ENCODE results near the gene CLEC4A.
"Not testable (repeated sequence)": the region's sequence is repeated elsewhere in the genome, so short reads cannot be mapped to it uniquely, and the experiment has no call there.

CLEC4A gene

DNA sequence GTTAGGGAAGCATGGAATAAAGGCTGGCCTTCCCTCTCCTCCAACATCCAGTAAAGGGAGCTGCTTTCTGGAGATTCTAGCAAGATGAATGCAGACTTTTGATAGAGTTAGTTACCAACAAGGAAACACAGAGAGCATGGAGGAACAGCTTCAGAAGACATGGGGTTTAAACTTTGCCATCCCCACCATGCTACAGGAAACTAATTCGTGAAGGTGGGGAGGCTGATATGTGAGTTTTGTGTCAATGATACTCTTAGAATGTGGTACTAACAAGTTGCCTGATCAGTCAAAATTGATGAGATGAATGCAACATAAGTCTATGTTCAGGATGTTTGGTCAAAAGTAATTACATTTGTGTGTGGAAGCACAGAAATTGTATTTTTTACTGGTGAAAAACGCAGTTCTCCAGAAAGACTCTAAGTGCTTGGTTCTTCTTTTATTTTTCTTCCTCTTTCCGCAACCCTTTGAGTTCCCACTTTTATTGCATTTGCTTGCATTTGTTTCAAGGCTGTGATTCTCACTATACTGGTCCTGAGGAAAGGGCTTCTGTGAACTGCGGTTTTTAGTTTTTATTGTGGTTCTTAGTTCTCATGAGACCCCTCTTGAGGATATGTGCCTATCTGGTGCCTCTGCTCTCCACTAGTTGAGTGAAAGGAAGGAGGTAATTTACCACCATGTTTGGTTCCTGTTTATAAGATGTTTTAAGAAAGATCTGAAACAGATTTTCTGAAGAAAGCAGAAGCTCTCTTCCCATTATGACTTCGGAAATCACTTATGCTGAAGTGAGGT lies at the start of gene CLEC4A:
Gene CLEC4A (plus strand): TSS at position 494 of the 789 bp plus-strand sequence. CDS start 262 bp downstream, at position 756.
- DNase-seq, result no peak

DNA sequence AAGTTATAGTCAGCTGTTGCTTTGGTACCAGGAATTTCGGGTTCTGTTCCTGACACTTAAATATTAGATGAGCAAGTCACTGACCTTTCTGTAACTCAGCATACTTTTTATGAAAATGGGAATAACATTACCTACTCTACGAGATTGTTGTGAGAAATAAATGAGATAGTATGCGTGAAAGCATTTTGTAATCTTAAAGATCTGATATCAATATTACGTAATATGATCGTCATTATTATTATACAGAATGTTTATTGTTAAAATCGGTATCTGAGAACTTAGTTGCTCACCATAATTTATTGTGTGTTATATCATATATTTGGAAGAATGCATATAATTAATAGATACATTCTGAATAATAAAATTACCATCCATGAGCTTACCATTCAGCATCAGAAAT lies 47.5 kb upstream of the CLEC4A start:
- DNase-seq, result no peak

DNA sequence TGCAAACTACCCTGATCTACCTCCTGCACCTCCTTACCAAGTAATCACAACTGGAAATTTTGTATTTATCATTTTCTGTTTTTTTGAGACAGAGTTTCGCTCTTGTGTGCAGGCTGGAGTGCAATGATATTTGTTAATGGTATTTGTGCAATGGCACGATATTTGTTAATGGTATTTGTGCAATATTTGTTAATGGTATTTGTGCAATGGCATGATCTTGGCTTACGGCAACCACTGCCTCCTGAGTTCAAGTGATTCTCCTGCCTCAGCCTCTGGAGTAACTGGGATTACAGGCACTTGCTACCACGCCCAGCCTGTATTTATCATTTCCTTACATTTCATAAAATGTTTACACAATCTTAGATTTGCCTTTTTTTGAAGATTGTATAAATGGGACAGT lies 47.1 kb upstream of the CLEC4A start:
- no peak for DNase-seq

DNA sequence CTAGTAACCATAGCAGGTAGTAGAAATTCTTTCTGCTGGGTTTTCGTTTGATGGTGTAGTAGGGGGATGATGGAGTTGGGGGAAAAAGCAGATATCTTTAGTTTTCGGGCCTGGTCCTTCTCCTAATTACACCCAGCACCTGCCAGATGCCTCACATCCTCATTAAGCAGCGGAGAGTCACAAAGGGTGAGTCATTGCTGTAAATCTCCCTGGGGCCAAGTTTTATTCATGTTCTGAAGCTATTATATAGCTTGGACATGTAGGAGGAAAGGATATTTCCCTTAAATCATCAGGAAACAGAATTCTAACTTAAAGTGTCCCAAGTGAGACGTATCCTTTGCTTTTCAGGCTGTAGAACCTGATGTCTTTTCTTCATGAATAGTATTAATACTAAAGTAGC lies 46.2 kb upstream of the CLEC4A start:
- DNase-seq, result no peak

DNA sequence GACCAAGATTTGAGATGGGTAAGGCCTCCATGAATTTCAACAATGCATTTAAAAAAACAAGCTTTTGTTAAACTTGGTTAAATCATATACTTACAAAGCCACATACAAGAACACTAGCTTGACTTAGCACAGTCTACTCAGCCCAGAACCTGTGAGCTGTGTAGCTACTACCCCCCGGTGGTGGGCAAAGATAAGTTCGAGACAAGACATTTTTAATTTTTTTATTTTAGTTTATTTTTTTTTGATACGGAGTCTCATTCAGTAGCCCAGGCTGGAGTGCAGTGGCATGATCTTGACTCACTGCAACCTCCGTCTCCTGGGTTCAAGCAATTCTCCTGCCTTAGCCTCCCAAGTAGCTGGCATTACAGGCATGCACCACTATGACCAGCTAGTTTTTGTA lies 45.0 kb upstream of the CLEC4A start:
- peak; percentile 46 for DNase-seq

DNA sequence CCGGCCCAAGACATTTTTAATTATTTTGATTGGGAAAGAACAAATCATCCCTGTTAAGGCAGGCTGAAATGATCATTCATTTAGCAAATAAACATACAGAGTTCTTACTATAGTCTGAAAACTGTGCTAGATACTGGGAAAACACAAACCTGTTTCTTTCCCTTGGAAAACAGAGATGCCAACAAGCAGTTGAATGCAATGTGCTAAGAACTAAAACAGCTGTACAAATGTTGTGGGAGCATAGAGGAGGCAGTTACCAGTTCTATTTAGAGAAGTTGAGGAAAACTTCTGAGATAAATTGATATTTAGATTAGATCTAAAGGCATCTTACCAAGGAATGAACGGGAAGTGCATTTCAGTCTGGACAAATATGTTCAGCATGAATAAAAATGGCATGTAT lies 44.5 kb upstream of the CLEC4A start:
- DNase-seq, result no peak

DNA sequence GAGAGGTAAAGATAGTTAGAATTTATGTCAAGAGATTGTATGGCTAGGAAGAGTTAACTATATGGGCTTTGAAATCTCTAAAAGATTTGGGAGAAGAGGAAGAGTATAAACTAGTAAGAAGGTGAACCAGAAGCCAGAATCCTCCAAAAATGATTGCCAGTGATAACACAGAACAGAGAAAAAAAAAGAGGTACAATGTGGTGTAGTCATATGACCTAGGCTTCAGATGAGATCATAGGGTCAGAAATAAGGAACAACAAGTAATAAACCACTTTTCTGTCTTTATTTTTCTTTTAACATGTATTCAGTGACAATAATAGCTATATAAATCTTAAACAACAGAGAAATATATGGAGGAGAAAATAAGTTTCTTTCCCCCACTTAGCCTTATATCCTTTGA lies 43.3 kb upstream of the CLEC4A start:
- no peak for DNase-seq

DNA sequence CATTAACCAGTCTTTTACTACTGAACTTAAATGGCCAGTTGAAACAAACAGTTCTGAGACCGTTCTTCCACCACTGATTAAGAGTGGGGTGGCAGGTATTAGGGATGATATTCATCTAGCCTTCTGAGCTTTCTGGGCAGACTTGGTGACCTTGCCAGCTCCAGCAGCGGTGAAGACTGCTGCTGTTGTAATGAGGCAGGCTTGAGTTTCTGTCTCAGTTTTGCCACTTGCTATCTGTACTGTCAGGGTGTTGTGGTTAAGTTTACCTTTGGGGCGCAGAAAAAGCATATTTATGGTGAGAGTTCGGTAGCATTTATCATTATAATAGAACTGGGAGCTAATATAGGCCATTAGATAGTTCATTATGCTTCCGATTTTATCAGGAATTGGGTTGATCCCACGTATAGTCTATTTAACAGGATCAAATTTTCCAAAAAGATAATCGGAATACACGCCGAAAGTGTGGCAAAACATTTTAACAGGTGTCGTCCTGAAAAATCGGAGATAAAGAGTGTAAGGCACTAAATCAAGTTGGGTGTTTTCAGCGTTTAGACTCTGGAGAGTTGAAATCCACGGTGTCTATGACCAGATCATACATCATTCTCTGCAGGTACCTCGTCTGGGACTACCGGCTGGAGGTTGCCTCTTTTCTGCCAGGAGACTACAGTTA lies 42.0 kb upstream of the CLEC4A start:
- peak; percentile 40 for DNase-seq

DNA sequence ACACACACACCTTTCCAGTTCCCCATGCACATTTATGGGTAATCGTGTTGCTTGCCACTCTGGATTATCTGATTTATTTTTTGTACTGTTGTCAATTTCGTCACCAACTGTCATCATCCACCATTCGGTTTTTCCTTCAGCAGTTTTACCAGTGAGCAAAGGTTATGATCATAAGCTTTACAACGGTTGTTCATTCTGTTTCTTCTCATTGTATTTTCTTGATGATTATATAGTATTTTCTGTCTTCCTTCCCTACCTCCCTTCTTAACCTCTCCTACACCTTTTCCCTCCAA lies 40.7 kb upstream of the CLEC4A start:
- no peak for DNase-seq

DNA sequence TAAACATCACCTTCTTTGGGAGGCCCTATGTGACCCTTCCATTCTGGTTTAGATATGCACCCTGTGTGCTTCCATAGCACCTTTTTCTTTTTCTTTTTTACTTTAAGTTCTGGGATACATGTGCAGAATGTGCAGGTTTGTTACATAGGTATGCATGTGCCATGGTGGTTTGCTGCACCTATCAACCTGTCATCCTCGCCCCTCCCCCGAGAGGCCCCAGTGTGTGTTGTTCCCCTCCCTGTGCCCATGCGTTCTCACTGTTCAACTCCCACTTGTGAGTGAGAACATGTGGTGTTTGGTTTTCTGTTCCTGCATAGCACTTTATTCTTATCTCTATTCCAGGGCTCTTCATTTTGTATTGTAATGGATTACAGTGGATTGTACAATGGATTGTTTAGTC lies 39.1 kb upstream of the CLEC4A start:
- DNase-seq, result not testable (repeated sequence)

DNA sequence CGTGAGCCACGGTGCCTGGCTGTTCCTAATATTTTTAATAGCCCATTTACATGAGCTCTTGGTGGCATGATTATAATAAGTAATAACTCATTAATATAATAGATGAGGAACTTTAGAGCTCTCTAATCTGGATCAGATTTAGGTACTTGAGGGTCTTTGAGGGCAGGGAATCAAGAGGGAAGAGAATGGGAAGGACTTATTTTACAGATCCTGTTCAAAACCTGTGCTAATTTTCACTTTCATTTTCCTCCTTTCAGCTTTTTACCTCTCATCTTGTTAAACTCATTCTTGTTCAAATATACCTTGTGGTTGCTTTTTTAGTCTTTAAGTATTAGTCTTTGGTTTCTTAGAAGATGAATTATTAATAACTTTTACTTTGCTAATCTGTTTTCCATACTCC lies 35.8 kb upstream of the CLEC4A start:
- DNase-seq, result no peak

DNA sequence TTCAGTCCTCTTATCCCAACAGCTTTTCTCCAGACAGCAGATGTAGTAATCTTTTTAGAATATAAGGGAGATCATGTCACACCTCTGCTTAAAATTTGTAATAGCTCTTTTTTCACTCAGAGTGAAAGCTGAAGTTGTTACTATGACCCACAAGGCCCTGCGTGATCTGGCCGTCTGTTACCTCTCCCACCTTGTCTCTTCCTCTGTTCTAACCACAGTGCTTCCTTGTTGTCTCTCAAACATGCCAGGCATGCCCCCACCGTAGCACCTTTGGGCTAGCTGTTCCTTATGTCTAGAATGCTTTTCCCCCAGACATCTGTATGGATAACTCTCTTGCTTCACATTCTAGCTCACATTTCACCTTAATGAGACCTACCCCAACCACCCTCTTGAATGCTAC lies 34.8 kb upstream of the CLEC4A start:
- peak; percentile 60 for DNase-seq

DNA sequence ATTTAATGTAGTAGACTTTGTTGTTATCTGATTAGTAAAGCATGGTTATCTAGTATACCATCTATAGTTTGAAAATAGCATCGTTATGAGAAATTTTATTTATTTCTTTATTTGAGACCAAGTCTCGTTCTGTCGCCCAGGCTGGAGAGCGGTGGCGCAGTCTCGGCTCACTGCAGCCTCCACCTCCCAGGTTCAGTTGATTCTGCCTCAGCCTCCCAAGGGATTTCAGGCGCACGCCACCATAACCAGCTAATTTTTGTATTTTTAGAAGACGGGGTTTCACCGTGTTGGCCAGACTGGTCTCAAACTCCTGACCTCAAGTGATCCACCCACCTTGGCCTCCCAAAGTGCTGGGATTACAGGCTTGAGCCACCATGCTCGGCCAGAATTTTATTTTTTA lies 34.1 kb upstream of the CLEC4A start:
- not testable (repeated sequence) for DNase-seq

DNA sequence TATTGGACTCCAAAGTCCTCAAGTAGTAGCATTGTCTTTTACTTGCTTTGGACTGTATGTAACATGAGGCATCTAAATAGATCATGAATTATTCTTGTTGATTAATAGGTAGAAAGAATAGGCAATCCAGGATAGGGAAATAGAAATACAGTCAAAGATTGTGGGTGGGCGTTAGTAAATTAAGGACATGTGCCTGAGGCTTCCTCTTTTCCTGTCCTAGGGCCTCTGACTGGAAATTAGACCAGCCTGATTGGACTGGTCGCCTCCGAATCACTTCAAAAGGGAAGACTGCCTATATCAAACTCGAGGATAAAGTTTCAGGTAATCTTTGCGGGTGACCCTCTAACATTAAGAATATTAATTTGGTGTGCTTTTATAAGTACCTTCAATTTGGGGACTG lies 33.7 kb upstream of the CLEC4A start:
- no peak for DNase-seq

DNA sequence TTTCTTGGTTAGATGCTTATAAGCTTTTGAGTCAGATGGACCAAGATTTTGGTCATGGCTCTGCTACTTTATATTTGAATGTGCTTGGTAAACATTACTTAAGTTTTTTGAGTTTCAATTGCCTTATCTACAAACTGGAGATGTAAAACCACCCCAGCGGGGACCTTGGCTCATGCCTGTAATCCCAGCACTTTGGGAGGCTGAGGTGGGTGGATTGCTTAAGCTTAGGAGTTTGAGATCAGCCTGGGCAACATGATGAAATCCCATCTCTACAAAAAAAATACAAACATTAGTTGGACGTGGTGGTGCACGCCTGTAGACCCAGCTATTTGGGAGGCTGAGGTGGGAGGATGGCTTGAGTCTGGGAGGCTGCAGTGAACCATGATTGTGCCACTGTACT lies 30.1 kb upstream of the CLEC4A start:
- no peak for DNase-seq

DNA sequence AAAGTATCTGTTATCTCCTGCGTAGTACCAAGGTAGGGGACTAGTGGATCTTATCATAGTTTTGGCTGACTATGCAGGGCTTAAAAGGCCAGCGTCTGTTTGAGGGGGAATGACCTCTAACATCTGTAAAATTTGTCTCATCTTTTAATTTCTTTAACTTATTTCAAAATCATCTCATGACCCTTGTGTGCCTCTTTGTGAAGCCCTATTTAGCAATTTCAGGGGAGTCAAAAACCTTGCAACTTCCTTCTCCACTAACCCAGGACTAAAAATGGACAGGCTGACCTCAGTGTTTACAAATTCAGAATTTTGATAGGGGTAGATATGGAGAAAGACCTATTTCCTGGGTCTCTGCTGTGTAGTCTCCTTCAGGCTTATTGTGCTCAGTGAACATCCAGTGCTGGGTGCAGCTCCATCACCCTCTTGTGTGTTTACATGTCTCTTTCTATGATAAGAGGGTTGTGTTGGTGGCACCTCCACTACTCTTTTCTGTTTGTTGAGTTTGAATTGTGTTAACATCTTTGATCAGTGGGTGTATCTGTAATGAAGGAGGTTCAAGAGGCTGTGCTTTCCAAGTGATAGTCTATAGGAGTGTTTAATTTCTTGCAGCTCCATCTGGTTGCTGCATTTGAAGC lies 27.0 kb upstream of the CLEC4A start:
- DNase-seq, result no peak

DNA sequence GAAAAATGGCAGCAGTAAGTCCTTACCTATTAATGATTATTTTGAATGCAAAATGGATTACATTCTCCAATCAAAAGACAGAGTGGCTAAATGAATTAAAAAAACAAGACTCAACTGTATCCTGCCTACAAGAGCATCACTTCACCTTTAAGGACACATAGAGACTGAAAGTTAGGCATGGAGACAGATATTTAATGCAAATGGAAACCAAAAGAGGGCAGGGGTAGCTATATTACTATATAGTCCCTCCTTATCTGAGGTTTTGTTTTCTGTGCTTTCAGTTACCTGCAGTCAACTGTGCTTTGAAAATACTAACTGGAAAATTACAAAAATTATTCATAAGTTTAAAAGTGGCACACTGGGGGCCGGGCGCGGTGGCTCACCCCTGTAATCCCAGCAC lies 24.2 kb upstream of the CLEC4A start:
- no peak for DNase-seq

DNA sequence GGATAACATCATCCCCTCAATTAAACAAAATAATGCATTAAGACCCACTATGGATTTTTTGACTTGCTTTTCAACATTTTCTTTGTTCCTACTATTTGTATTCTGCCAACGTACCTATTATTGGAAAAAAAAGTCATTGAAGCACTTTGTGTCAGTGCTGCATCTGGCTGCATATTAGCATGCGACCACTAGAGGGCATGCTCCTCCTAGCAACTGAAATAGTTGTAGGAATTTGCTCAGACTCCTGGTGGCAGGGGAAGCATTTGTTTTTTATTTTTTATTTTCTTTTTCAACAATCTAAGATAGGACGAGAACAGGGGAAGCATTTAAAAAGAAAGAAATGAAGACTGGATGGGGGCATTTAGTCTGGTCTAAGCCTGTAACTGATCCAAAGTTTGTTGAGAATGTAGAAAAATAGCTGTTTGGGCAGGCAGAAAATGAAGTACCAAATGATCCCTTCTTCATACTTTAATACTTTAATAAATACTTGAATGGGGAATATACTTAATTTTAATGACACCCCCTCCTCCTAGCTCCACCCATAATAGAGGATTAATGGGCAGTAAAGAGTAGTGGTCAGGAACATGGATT lies 14.5 kb upstream of the CLEC4A start:
- peak; percentile 77 for DNase-seq

DNA sequence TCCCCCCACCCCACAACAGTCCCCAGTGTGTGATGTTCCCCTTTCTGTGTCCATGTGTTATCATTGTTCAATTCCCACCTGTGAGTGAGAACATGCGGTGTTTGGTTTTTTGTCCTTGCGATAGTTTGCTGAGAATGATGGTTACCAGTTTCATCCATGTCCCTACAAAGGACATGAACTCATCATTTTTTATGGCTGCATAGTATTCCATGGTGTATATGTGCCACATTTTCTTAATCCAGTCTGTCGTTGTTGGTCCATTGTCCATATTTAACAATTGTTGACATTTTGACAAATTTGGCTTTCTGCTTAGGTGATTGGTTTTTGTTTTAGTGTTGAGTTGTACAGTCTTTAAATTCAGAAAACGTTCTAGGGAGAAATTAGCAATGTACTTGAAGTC lies 10.3 kb upstream of the CLEC4A start:
- not testable (repeated sequence) for DNase-seq

DNA sequence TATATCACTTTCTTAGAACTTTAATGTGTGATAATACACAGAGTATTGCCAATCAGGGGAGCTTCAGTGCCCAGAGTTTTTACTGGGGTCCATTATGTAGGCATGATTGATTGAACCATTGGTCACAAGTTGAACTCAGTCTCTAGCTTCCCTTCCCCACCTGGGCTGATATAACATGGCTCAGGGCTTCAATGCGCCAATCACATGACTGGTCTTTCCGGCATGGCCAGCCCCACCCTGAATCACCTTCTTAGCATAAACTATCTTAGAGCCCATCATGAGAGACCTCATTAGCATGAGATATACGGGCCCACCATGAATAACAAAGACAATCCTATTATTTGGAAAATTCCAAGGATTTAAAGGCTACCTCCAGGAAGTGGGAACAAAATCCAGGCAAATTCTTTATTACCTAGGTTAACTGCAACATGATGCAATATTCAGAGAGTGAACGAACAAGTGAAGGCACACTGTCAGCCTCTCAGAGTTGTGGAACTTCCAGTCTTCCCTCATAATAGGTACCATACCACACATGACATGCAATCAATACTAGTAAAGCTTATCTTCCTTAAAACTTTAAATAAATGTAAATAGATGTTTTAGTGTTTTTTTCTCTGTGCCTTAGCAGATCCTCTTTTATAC lies 3.2 kb upstream of the CLEC4A start:
- DNase-seq, result no peak

DNA sequence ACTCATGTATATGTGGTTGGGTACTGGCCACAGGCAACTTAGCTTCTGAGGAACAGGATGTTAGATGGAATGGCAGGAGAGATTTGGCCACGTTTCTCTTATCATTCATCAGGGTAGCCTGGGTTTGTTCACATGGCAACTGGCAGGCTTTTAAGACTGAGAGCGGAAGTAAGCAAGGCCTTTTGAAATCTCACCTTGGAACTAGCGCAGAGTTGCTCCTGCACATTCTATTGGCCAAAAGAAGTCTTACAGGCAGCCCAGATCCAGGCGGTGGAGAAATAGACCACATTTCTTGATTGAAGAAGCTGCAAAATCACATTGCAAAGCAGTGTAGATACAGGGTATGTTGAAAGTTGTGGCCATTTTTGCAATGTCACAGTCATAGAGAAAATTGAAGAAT lies 3.7 kb downstream of the CLEC4A start:
- DNase-seq, result no peak

DNA sequence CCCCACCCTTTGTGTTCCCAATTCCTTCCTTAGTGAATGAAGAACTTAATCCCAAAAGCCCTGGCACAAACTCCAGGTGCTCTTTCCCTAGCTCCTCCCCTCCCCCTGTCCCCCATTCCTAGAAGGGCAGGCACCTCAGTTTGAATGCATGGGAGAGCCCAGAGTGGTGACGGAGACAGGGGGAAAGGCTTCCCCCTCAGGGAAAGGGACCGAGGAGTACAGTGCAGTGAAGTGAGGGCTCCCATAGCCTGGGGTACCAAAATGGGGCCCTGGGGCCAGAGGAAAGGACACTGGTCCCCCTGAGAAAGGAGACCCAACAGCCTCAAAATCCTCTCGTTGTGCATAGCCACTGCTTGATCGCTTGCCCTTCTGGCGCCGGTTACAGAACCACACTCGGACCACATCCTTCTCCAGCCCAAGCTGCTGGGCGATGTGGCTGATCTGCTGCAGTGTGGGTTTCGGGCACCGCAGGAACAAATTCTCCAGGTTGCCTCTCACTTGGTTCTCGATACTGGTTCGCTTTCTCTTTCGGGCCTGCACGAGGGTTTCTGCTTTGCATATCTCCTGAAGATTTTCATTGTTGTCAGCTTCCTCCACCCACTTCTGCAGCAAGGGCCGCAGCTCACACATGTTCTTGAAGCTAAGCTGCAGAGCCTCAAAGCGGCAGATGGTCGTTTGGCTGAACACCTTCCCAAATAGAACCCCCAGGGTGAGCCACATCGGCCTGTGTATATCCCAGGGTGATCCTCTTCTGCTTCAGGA lies 10.4 kb downstream of the CLEC4A start:
- DNase-seq, result not testable (repeated sequence)
